Measurements from ENCODE around the gene TRIM10.

The TRIM10 gene

DNA sequence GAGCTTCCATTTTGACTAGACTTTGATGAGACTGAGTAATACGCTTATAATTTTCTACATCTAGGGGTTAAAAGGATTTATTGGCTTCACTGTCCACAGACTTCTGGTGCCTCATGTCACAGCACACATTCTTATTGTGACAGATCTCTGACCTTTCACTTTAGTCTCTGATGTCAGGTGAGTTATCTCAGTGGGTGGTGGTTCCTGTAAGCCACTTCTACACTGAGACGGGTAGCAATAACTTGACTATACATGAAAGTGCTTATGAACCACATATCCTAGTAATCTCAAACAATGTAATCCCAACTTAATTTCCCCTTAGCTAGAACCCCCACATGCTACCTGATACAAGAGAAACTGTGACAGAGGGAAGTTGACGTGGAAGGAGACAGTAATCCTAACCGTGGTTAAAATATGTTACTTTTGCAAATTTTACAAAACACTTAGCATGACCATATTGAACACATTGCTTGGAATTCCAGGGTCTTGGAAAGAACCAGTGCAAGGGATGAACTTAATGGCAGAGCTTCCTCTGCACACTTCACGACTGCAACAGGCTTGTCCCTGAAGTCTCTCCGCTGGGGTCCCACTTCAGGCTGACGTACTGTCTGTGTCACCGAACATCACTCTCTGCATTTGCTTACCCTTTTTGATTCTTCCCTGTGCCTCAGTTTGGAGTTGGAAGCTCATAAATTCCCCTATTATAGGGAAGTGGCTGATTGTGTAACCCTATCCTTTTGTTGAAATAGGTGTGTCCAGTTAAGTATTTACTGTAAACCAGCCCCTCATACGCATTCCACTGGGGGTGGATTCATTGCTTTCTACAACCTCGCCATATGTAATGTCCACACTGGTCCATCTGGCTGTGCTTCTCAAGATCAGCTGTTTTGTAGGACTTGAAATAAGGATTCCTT, 31.5 kb downstream of the TRIM10 start:
- no peak overlapping the region for H3K23ac ChIP-seq (ENCODE audit: low read length in 2 of 2)
- no peak overlapping the region for H3K14ac ChIP-seq (ENCODE audit: low read length in 2 of 2)
- no peak overlapping the region for H2AK5ac ChIP-seq (ENCODE audit: low read length, severe bottlenecking)
- H3K4me2 ChIP-seq (ENCODE audit: low read length, poor library complexity, severe bottlenecking) = no peak overlapping the region
- no peak overlapping the region for H2BK120ac ChIP-seq (ENCODE audit: low read depth, low read length)
- no peak overlapping the region for H3K4ac ChIP-seq (ENCODE audit: low read depth in 1 of 2, low read length in 2 of 2)
- no peak overlapping the region for H3K4me3 ChIP-seq (ENCODE audit: insufficient read depth in 1 of 2, low read depth in 1 of 2, low read length in 2 of 2)
- H4K8ac ChIP-seq (ENCODE audit: low read length) = no peak overlapping the region
- 75% methylated on average over 7 of the region's 10 CpGs for WGBS
- no peaks in the 10 kb centered on the region for H3K36me3 ChIP-seq (ENCODE audit: control insufficient read depth in 1 of 2, insufficient read depth in 2 of 2, low read depth in 1 of 2, low read length in 2 of 2)
- H2BK12ac ChIP-seq (ENCODE audit: low read length in 2 of 2) = no peak overlapping the region
- no peak overlapping the region for H4K91ac ChIP-seq (ENCODE audit: low read length)
- H3K9ac ChIP-seq (ENCODE audit: low read length) = no peak overlapping the region
- no peak overlapping the region for H3K27ac ChIP-seq (ENCODE audit: low read length, poor library complexity, severe bottlenecking)
- peaks cover 63 to 66% of the 10 kb centered on the region in 2 experiments for H3K27me3 ChIP-seq (ENCODE audit: control insufficient read depth in 1 of 2, insufficient read depth in 1 of 2, low read length in 2 of 2)
- H3K18ac ChIP-seq (ENCODE audit: low read depth in 1 of 2, low read length in 2 of 2) = no peak overlapping the region
- H2BK15ac ChIP-seq (ENCODE audit: low read depth, poor library complexity, severe bottlenecking) = no peak overlapping the region
- H2BK5ac ChIP-seq (ENCODE audit: low read depth, low read length, poor library complexity, severe bottlenecking) = no peak overlapping the region
- DNase-seq = no peak
- H3K4me1 ChIP-seq (ENCODE audit: control insufficient read depth, insufficient read depth, low read depth, low read length) = peaks cover 7% of the 10 kb centered on the region
- H3K9me3 ChIP-seq (ENCODE audit: control insufficient read depth, low read length) = no peaks in the 10 kb centered on the region
- H3K79me1 ChIP-seq (replicated peaks; ENCODE audit: low read length, poor library complexity, severe bottlenecking) = no peaks in the 10 kb centered on the region
- no peak overlapping the region for H2AFZ ChIP-seq (ENCODE audit: low read depth, low read length)

GRCh38 chr6:30127238-30128093, 33.5 kb downstream of the TRIM10 start:
- no peak overlapping the region for H2BK120ac ChIP-seq (ENCODE audit: low read depth, low read length)
- H3K4me3 ChIP-seq (ENCODE audit: insufficient read depth in 1 of 2, low read depth in 1 of 2, low read length in 2 of 2) = peak overlapping the region in 1 of 2 experiments; percentile 66
- H3K27ac ChIP-seq (ENCODE audit: low read length, poor library complexity, severe bottlenecking) = no peak overlapping the region
- H2AK5ac ChIP-seq (ENCODE audit: low read length, severe bottlenecking) = no peak overlapping the region
- H3K4ac ChIP-seq (ENCODE audit: low read depth in 1 of 2, low read length in 2 of 2) = no peak overlapping the region
- peak overlapping the region; percentile 4 for H3K9ac ChIP-seq (ENCODE audit: low read length)
- no peak overlapping the region for H2AFZ ChIP-seq (ENCODE audit: low read depth, low read length)
- H3K4me1 ChIP-seq (ENCODE audit: control insufficient read depth, insufficient read depth, low read depth, low read length) = peaks cover 7% of the 10 kb centered on the region
- WGBS = 3% methylated on average over 41 of the region's 50 CpGs
- H4K91ac ChIP-seq (ENCODE audit: low read length) = no peak overlapping the region
- no peaks in the 10 kb centered on the region for H3K36me3 ChIP-seq (ENCODE audit: control insufficient read depth in 1 of 2, insufficient read depth in 2 of 2, low read depth in 1 of 2, low read length in 2 of 2)
- H3K14ac ChIP-seq (ENCODE audit: low read length in 2 of 2) = no peak overlapping the region
- DNase-seq = no peak
- H2BK15ac ChIP-seq (ENCODE audit: low read depth, poor library complexity, severe bottlenecking) = no peak overlapping the region
- peak overlapping the region; percentile 32 for H3K4me2 ChIP-seq (ENCODE audit: low read length, poor library complexity, severe bottlenecking)
- peaks cover 59 to 60% of the 10 kb centered on the region in 2 experiments for H3K27me3 ChIP-seq (ENCODE audit: control insufficient read depth in 1 of 2, insufficient read depth in 1 of 2, low read length in 2 of 2)
- no peaks in the 10 kb centered on the region for H3K9me3 ChIP-seq (ENCODE audit: control insufficient read depth, low read length)
- H2BK12ac ChIP-seq (ENCODE audit: low read length in 2 of 2) = no peak overlapping the region
- H3K23ac ChIP-seq (ENCODE audit: low read length in 2 of 2) = no peak overlapping the region
- no peak overlapping the region for H2BK5ac ChIP-seq (ENCODE audit: low read depth, low read length, poor library complexity, severe bottlenecking)
- no peak overlapping the region for H3K18ac ChIP-seq (ENCODE audit: low read depth in 1 of 2, low read length in 2 of 2)
- H4K8ac ChIP-seq (ENCODE audit: low read length) = no peak overlapping the region
- no peaks in the 10 kb centered on the region for H3K79me1 ChIP-seq (replicated peaks; ENCODE audit: low read length, poor library complexity, severe bottlenecking)

- Histone ChIP-seq H2BK12ac (ENCODE audit: low read length in 2 of 2) (no peak overlapping the region), H3K79me1 (replicated peaks; ENCODE audit: low read length, poor library complexity, severe bottlenecking) (no peaks in the 10 kb centered on the region)
These were observed 38.5 kb downstream of the TRIM10 start for GRCh38 chr6:30122515-30122914.

More at GRCh38 chr6:30122515-30122914, 38.5 kb downstream of the TRIM10 start:
- no peak overlapping the region for H3K14ac ChIP-seq (ENCODE audit: low read length in 2 of 2)
- H2BK15ac ChIP-seq (ENCODE audit: low read depth, poor library complexity, severe bottlenecking) = no peak overlapping the region
- no peaks in the 10 kb centered on the region for H3K36me3 ChIP-seq (ENCODE audit: control insufficient read depth in 1 of 2, insufficient read depth in 2 of 2, low read depth in 1 of 2, low read length in 2 of 2)
- H3K9me3 ChIP-seq (ENCODE audit: control insufficient read depth, low read length) = no peaks in the 10 kb centered on the region
- no peak overlapping the region for H3K4me3 ChIP-seq (ENCODE audit: insufficient read depth in 1 of 2, low read depth in 1 of 2, low read length in 2 of 2)
- no peak overlapping the region for H3K27ac ChIP-seq (ENCODE audit: low read length, poor library complexity, severe bottlenecking)
- no peak overlapping the region for H3K9ac ChIP-seq (ENCODE audit: low read length)
- H3K4ac ChIP-seq (ENCODE audit: low read depth in 1 of 2, low read length in 2 of 2) = no peak overlapping the region
- no peak overlapping the region for H2BK120ac ChIP-seq (ENCODE audit: low read depth, low read length)
- H2AFZ ChIP-seq (ENCODE audit: low read depth, low read length) = no peak overlapping the region
- no peak overlapping the region for H3K18ac ChIP-seq (ENCODE audit: low read depth in 1 of 2, low read length in 2 of 2)
- no peak overlapping the region for H2AK5ac ChIP-seq (ENCODE audit: low read length, severe bottlenecking)
- peaks cover 5% of the 10 kb centered on the region for H3K4me1 ChIP-seq (ENCODE audit: control insufficient read depth, insufficient read depth, low read depth, low read length)
- DNase-seq = no peak
- peaks cover 16 to 29% of the 10 kb centered on the region in 2 experiments for H3K27me3 ChIP-seq (ENCODE audit: control insufficient read depth in 1 of 2, insufficient read depth in 1 of 2, low read length in 2 of 2)
- H2BK5ac ChIP-seq (ENCODE audit: low read depth, low read length, poor library complexity, severe bottlenecking) = no peak overlapping the region
- 69% methylated on average over 2 of the region's 2 CpGs for WGBS
- H3K23ac ChIP-seq (ENCODE audit: low read length in 2 of 2) = no peak overlapping the region
- H3K4me2 ChIP-seq (ENCODE audit: low read length, poor library complexity, severe bottlenecking) = no peak overlapping the region
- no peak overlapping the region for H4K91ac ChIP-seq (ENCODE audit: low read length)
- no peak overlapping the region for H4K8ac ChIP-seq (ENCODE audit: low read length)

Measured in mesenchymal stem cell (in vitro differentiated cells and primary cell).